MCF 10A (cell line): Measurements from ENCODE around the gene SVIL. TPM values are rescaled to one million over a fixed set of nuclear protein-coding genes. Genes with fewer than 3 reads are reported as not detected.

ENCODE experiments used
- BruUV-seq: library from RNA; stranded (reverse); fragments of 400-500 nt; replicated peaks from 2 replicates; lab custom pipeline; 2021; lab: Mats Ljungman, UMichigan
- CTCF ChIA-PET: fragments of 300-600 bp; sonication (Branson Sonifier 250); formaldehyde crosslinking; extraction: SDS; loops from one replicate; lab custom pipeline; 2021; ENCODE audit warnings: antibody characterized with exemption, inconsistent platforms; lab: Yijun Ruan, JAX
- POLR2A ChIA-PET: fragments of 300-600, 350-650 bp; sonication (Branson Sonifier 250); formaldehyde crosslinking; extraction: SDS; loops from one replicate; lab custom pipeline; 2020; ENCODE audit warnings: antibody characterized with exemption, inconsistent platforms; lab: Yijun Ruan, JAX
- DNase-seq: peaks from one replicate; pipeline ENCODE4 v3.0.0-alpha.2; 2018; ENCODE audit not compliant: unreplicated experiment
- H3K27ac Mint-ChIP-seq: one replicate; pipeline ENCODE4 v1.8.0; 2022; ENCODE audit warnings: mild to moderate bottlenecking, low read depth, mixed read lengths; ENCODE audit not compliant: unreplicated experiment
- H3K27me3 Mint-ChIP-seq: one replicate; pipeline ENCODE4 v1.8.0; 2022; ENCODE audit warnings: mixed read lengths; ENCODE audit not compliant: insufficient read depth, unreplicated experiment
- H3K36me3 Mint-ChIP-seq: one replicate; pipeline ENCODE4 v1.8.0; 2022; ENCODE audit warnings: mild to moderate bottlenecking, moderate library complexity, mixed read lengths; ENCODE audit not compliant: insufficient read depth, unreplicated experiment
- H3K4me1 Mint-ChIP-seq: one replicate; pipeline ENCODE4 v1.8.0; 2022; ENCODE audit warnings: mixed read lengths; ENCODE audit not compliant: insufficient read depth, unreplicated experiment
- H3K4me3 Mint-ChIP-seq: one replicate; pipeline ENCODE4 v1.8.0; 2022; ENCODE audit warnings: mild to moderate bottlenecking, moderate library complexity, mixed read lengths; ENCODE audit not compliant: unreplicated experiment
- H3K9me3 Mint-ChIP-seq: one replicate; pipeline ENCODE4 v1.8.0; 2022; ENCODE audit warnings: mixed read lengths; ENCODE audit not compliant: unreplicated experiment
- intact Hi-C: fragments of 100-400 bp; cut with micrococcal nuclease; formaldehyde crosslinking; loops from 2 replicates; pipeline ENCODE4 v1.14.1; 2022
- total RNA-seq: library from RNA; stranded (reverse); gene quantifications from 2 replicates; pipeline ENCODE4 v1.2.3, GENCODE V29; 2022
- TF ChIP-seq, protein P1 (sequence below): fragments of 200-600 bp; IDR thresholded peaks from one replicate; pipeline ENCODE4 v1.8.0; 2022; ENCODE audit warnings: antibody characterized with exemption, mild to moderate bottlenecking; ENCODE audit not compliant: unreplicated experiment

The SVIL gene
- total RNA-seq, 1 experiment from 2014 or later = 43.3 TPM

DNA sequence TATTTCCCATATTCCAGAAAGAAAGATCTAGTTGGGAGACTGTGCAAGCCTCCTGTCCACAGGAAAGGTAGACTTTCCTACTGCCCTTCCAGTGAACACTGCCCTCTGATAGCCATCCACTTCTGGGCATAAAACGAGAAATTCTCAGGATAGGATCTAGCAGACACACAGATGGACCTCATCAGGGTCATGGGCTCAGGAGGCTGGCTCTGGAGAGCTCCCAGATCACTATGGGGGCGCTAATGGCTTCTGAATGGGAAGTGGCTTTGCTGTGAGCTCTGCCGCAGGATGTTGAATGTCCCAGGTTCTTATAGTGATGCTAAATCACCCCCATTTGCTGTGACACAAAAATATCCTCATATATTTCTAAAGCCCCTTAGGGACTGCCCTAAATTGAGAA is 77.1 kb downstream of the SVIL start:
- H3K27me3 Mint-ChIP-seq = no peaks in the 10 kb centered on the region
- H3K4me1 Mint-ChIP-seq = peaks cover 12% of the 10 kb centered on the region
- no peak overlapping the region for H3K4me3 Mint-ChIP-seq
- H3K27ac Mint-ChIP-seq = no peak overlapping the region
- H3K36me3 Mint-ChIP-seq = peaks cover 73% of the 10 kb centered on the region
- TF ChIP-seq, protein P1, sequence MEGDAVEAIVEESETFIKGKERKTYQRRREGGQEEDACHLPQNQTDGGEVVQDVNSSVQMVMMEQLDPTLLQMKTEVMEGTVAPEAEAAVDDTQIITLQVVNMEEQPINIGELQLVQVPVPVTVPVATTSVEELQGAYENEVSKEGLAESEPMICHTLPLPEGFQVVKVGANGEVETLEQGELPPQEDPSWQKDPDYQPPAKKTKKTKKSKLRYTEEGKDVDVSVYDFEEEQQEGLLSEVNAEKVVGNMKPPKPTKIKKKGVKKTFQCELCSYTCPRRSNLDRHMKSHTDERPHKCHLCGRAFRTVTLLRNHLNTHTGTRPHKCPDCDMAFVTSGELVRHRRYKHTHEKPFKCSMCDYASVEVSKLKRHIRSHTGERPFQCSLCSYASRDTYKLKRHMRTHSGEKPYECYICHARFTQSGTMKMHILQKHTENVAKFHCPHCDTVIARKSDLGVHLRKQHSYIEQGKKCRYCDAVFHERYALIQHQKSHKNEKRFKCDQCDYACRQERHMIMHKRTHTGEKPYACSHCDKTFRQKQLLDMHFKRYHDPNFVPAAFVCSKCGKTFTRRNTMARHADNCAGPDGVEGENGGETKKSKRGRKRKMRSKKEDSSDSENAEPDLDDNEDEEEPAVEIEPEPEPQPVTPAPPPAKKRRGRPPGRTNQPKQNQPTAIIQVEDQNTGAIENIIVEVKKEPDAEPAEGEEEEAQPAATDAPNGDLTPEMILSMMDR = no peak
- ChIA-PET CTCF (no interaction called here), POLR2A (no interaction called here)
- intact Hi-C loops = loop anchor here (5.0 kb wide), 1 partner anchor 35 kb away; no protein-coding TSS in a partner anchor
- H3K9me3 Mint-ChIP-seq = no peaks in the 10 kb centered on the region
- BruUV-seq = no TSS peak
- DNase-seq = no peak

DNA sequence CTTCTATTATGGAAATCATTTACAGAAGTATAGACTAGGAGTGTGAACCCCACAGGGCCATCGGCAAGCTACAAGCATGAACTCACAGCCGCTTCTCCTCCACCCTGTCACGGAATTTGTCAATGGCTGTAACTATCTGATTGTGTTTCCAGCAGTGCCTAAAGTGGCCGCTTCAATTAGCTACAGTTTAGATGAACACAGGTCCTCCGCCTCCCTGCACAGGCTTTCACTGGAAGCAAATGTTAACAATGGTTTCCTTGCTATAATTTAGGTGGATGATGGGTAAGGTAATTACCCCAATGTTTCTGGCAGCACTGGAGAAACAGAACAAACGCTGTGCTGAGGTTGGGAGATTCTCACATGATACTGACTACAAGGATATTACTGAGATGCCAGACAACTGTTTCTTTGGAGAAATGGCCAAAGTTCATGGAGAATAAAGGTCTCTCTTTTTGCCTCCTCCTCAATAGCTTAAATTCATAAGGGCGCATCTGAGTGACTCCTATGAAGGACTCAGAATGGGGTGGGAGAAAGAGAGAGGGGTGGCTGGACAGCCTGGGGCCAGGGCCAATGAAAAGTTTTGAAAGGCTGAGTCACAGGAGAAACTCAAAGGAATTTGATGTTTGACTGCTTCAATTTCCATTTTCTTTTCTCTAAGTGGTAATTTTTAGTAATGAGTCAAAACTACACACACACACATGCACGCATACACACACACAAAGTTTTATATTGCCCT is 78.9 kb downstream of the SVIL start:
- TF ChIP-seq, protein P1 = no peak
- Mint-ChIP-seq H3K4me1 (peaks cover 12% of the 10 kb centered on the region), H3K36me3 (peaks cover 73% of the 10 kb centered on the region), H3K27ac (no peak overlapping the region), H3K9me3 (no peaks in the 10 kb centered on the region), H3K4me3 (no peak overlapping the region), H3K27me3 (no peaks in the 10 kb centered on the region)
- CTCF ChIA-PET = no interaction called here
- intact Hi-C loops = loop anchor here (5.0 kb wide), 1 partner anchor 36 kb away; no protein-coding TSS in a partner anchor
- no TSS peak for BruUV-seq
- POLR2A ChIA-PET = interaction anchor here (0.6 to 0.9 kb wide), 2 partner anchors 13 to 62 kb away, joined by 3 read pairs; no protein-coding TSS in a partner anchor
- peak; percentile 65 for DNase-seq

DNA sequence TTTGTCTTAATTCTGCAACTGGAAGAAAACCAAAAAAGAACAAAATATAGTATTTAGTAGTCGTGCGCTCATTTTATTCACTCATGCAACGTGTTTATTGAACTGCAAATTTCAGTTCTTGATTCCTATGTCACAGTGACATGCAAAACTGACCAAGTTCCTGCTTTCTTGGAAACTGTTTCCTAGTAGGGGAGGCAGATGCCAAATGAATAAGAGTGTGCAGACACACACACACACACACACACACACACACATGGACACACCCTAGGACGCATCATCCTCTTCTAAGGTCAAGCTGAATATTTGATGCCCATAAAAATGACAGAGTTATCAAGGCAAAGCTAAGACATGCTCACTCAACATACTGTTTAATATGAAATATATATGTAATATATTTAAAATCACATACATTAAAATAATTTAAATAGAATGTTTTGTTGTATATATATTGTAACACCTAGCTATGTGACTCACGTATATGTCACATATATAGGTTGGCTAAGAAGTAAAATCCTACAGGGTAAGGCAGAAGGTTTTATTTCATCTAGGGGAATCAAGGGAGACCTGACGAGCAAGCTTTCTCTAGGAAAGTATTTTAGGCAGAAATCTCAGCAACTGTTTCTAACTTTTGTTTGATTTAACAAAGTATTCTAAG is 79.6 kb downstream of the SVIL start:
- TF ChIP-seq, protein P1 = no peak
- CTCF ChIA-PET = interaction anchor here (1.0 kb wide), 1 partner anchor 20 kb away, joined by 3 read pairs; no protein-coding TSS in a partner anchor
- POLR2A ChIA-PET = no interaction called here
- peak; percentile 27 for DNase-seq
- Mint-ChIP-seq H3K27me3 (no peaks in the 10 kb centered on the region), H3K4me1 (peaks cover 12% of the 10 kb centered on the region), H3K36me3 (peaks cover 73% of the 10 kb centered on the region), H3K4me3 (no peak overlapping the region), H3K9me3 (no peaks in the 10 kb centered on the region), H3K27ac (no peak overlapping the region)
- intact Hi-C loops = loop anchor here (5.0 kb wide), 1 partner anchor 37 kb away; no protein-coding TSS in a partner anchor
- BruUV-seq = no TSS peak

DNA sequence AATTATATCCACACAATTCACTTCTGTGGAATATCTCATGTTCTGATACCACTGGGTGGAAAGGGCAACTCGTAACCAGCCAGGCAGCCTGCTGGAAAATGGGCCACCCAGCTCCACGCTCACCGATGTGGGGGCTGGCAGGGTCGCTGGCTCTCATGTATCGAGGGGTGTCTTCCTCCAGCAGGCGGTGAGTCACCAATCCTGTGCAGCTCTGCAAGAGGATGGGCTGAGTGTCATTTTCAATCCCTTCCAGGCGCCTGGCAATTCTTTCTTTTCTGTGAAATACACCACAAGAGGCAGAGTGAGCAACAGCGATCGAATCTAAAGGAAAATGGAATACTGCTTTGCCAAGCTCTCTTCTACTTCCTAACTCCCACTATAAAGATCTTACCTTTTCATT is 80.1 kb downstream of the SVIL start:
- Mint-ChIP-seq H3K9me3 (no peaks in the 10 kb centered on the region), H3K27me3 (no peaks in the 10 kb centered on the region), H3K36me3 (peaks cover 73% of the 10 kb centered on the region), H3K4me3 (no peak overlapping the region), H3K27ac (no peak overlapping the region), H3K4me1 (peaks cover 12% of the 10 kb centered on the region)
- intact Hi-C loops = loop anchor here (5.0 kb wide), 1 partner anchor 38 kb away; no protein-coding TSS in a partner anchor
- peak; percentile 17 for DNase-seq
- CTCF ChIA-PET = interaction anchor here (1.0 kb wide), 1 partner anchor 19 kb away, joined by 3 read pairs; no protein-coding TSS in a partner anchor
- no TSS peak for BruUV-seq
- POLR2A ChIA-PET = no interaction called here
- TF ChIP-seq, protein P1 = no peak
